ENCODE results near the gene ADCY6.

Gene ADCY6

GRCh38 chr12:48768147-48768546, 20.7 kb downstream of the ADCY6 start:
- H3K4me3 ChIP-seq (ENCODE audit: low read depth, low read length) = no peak overlapping the region
- TF ChIP-seq CTCF (IDR thresholded peaks at IDR 0.05; ENCODE audit: low read depth, low read length) = no peak

GRCh38 chr12:48767521-48767920, 21.4 kb downstream of the ADCY6 start:
- H3K4me3 ChIP-seq (ENCODE audit: low read depth, low read length) = no peak overlapping the region
- no peak for TF ChIP-seq CTCF (IDR thresholded peaks at IDR 0.05; ENCODE audit: low read depth, low read length)

GRCh38 chr12:48767047-48767446, 21.8 kb downstream of the ADCY6 start:
- H3K4me3 ChIP-seq (ENCODE audit: low read depth, low read length) = no peak overlapping the region
- no peak for TF ChIP-seq CTCF (IDR thresholded peaks at IDR 0.05; ENCODE audit: low read depth, low read length)

- no peak for TF ChIP-seq CTCF (IDR thresholded peaks at IDR 0.05; ENCODE audit: low read depth, low read length)
- no peak overlapping the region for H3K4me3 ChIP-seq (ENCODE audit: low read depth, low read length)
Measured at GRCh38 chr12:48765753-48766162, 23.1 kb downstream of the ADCY6 start.

- TF ChIP-seq CTCF (IDR thresholded peaks at IDR 0.05; ENCODE audit: low read depth, low read length) = no peak
- no peak overlapping the region for H3K4me3 ChIP-seq (ENCODE audit: low read depth, low read length)
Measured at GRCh38 chr12:48764521-48764920, 24.4 kb downstream of the ADCY6 start.

- TF ChIP-seq CTCF (IDR thresholded peaks at IDR 0.05; ENCODE audit: low read depth, low read length) = no peak
- no peak overlapping the region for H3K4me3 ChIP-seq (ENCODE audit: low read depth, low read length)
Measured at GRCh38 chr12:48758737-48759136, 30.2 kb downstream of the ADCY6 start.

- no peak for TF ChIP-seq CTCF (IDR thresholded peaks at IDR 0.05; ENCODE audit: low read depth, low read length)
- no peak overlapping the region for H3K4me3 ChIP-seq (ENCODE audit: low read depth, low read length)
Measured at GRCh38 chr12:48758186-48758585, 30.7 kb downstream of the ADCY6 start.

All from WI38 (cell line).